ENCODE data around the gene SNAPC5. TPM values are rescaled to one million over a fixed set of nuclear protein-coding genes. Genes with fewer than 3 reads are reported as not detected.
A peak's percentile ranks its signal among the peaks of the same experiment; 100 is the strongest.

Gene SNAPC5
- total and polyA plus RNA-seq, 2 of the 13 experiments (the other 11 are each of a cell fraction or from before 2014, with no cell fraction given): 14.8 to 36.2 TPM

GRCh38 chr15:66452971-66453580, 44.5 kb downstream of the SNAPC5 start (continued):
- TF ChIP-seq ZFP37 (CRISPR knock-in tag; IDR thresholded peaks at IDR 0.05; ENCODE audit: borderline replicate concordance) (no peak), ZNF510 (CRISPR knock-in tag; IDR thresholded peaks at IDR 0.05; ENCODE audit: low read depth) (no peak), ZBTB14 (CRISPR knock-in tag; IDR thresholded peaks at IDR 0.05) (no peak), ZNF773 (CRISPR knock-in tag; IDR thresholded peaks at IDR 0.05; ENCODE audit: borderline replicate concordance) (no peak), YEATS4 (CRISPR knock-in tag; IDR thresholded peaks at IDR 0.05; ENCODE audit: borderline replicate concordance) (no peak; the same call in 1 of the 2 replicates), TFAP4 (IDR thresholded peaks at IDR 0.05; ENCODE audit: borderline replicate concordance, low read depth) (no peak), AFF4 (CRISPR knock-in tag; IDR thresholded peaks at IDR 0.05) (no peak), ZNF513 (CRISPR knock-in tag; conservative IDR thresholded peaks at IDR 0.05) (no peak), BORCS8-MEF2B (CRISPR knock-in tag; IDR thresholded peaks at IDR 0.05) (no peak), HIC2 (CRISPR knock-in tag; IDR thresholded peaks at IDR 0.05; ENCODE audit: low read depth) (no peak), ZKSCAN1 (IDR thresholded peaks at IDR 0.05; ENCODE audit: low read length) (peak; percentile 79), ZNF841 (CRISPR knock-in tag; IDR thresholded peaks at IDR 0.05; ENCODE audit: borderline replicate concordance) (no peak), ZNF337 (CRISPR knock-in tag; IDR thresholded peaks at IDR 0.05; ENCODE audit: borderline replicate concordance, low read depth) (no peak), ZNF839 (CRISPR knock-in tag; IDR thresholded peaks at IDR 0.05; ENCODE audit: borderline replicate concordance) (no peak), BRCA1 (CRISPR knock-in tag; IDR thresholded peaks at IDR 0.05) (no peak), SIX1 (CRISPR knock-in tag; IDR thresholded peaks at IDR 0.05; ENCODE audit: borderline replicate concordance) (no peak), NR2C2 (CRISPR knock-in tag; IDR thresholded peaks at IDR 0.05; ENCODE audit: borderline replicate concordance) (0 out of 2 replicates have a peak, but pooled peaks have one; percentile 30), ZNF660 (CRISPR knock-in tag; IDR thresholded peaks at IDR 0.05; ENCODE audit: borderline replicate concordance, low read depth) (no peak)

Measured in HepG2 (cell line).